Prostate gland (tissue), 2 donors: ENCODE measurements around the gene ZNF101. TPM values are rescaled to one million over a fixed set of nuclear protein-coding genes. Genes with fewer than 3 reads are reported as not detected.

Experiments used
- DNase-seq: peaks from one replicate; pipeline ENCODE4 v3.0.0-alpha.2; 2019; ENCODE audit warnings: low spot score
- H3K27ac ChIP-seq, 2 donors: fragments of 200-600 bp; sonication (generic); 2 replicates each; pipeline ENCODE4 v1.5.1; 2017 to 2019
- H3K27me3 ChIP-seq: fragments of 200-600 bp; sonication (generic); replicated peaks from 2 replicates; pipeline ENCODE4 v1.5.1; 2019; ENCODE audit not compliant: insufficient read depth
- H3K36me3 ChIP-seq, 2 donors: fragments of 200-600 bp; sonication (generic); 1 replicate in 1 of 2; 2 replicates in 1 of 2; pipeline versions ENCODE4 v1.5.1 to v1.8.1; 2017 to 2019
- H3K4me1 ChIP-seq: fragments of 200-600 bp; sonication (generic); replicated peaks from 2 replicates; pipeline ENCODE4 v1.5.1; 2019
- H3K4me3 ChIP-seq, 2 donors: fragments of 200-600 bp; sonication (generic); 2 replicates each; pipeline ENCODE4 v1.5.1; 2017 to 2019
- H3K9me3 ChIP-seq: fragments of 200-600 bp; sonication (generic); 2 replicates; pipeline ENCODE4 v1.5.1; 2017
- CTCF ChIP-seq, 4 experiments: fragments of 200-600 bp in 2 of 4; fragments of 450-650 bp in 2 of 4; sonication (generic) in 2 of 4; IDR thresholded peaks; 1 replicate in 3 of 4; 2 replicates in 1 of 4; pipeline ENCODE4 v1.5.1; 2016 to 2019; ENCODE audit warnings: antibody characterized with exemption in 4 of 4, mild to moderate bottlenecking in 2 of 4, moderate library complexity in 2 of 4
- POLR2A ChIP-seq: fragments of 450-650 bp; IDR thresholded peaks from one replicate; pipeline ENCODE4 v1.6.1; 2016; ENCODE audit warnings: antibody characterized with exemption, mild to moderate bottlenecking
- POLR2AphosphoS5 ChIP-seq: sonication (generic); formaldehyde crosslinking; IDR thresholded peaks from one replicate; pipeline ENCODE4 v1.6.1; 2017; ENCODE audit warnings: antibody characterized with exemption
- whole genome bisulfite sequencing: methylation state at CpG from one replicate; pipeline ENCODE4 v1.1.5; 2018; 5-methylcytosine and 5-hydroxymethylcytosine counted together
- intact Hi-C: fragments of 100-400 bp; cut with DNase I; formaldehyde crosslinking; loops from one replicate; pipeline ENCODE4 v1.14.2; 2022
- total RNA-seq, 2 donors: library from RNA; depleted of rRNA; stranded (reverse); fragments of >200 nt; gene quantifications; one replicate each; pipeline ENCODE4 v1.1.0, GENCODE V29; 2016

The ZNF101 gene
- total RNA-seq, 2 donors from 2014 or later = 4.1 to 7.1 TPM

GRCh38 chr19:19659646-19660245 lies 8.9 kb upstream of the ZNF101 start:
- H3K36me3 ChIP-seq = peaks cover 23 to 31% of the 10 kb centered on the region in 2 donors
- H3K27ac ChIP-seq = no peak overlapping the region
- H3K4me1 ChIP-seq = peaks cover 12% of the 10 kb centered on the region
- no peak overlapping the region for H3K4me3 ChIP-seq
- 88% methylated on average over 17 of the region's 17 CpGs for WGBS
- TF ChIP-seq POLR2A = no peak
- TF ChIP-seq CTCF (IDR thresholded peaks at IDR 0.05) = no peak
- no peak for TF ChIP-seq POLR2AphosphoS5
- no peak for DNase-seq
- no peaks in the 10 kb centered on the region for H3K27me3 ChIP-seq
- intact Hi-C loops = no loop called here
- no peaks in the 10 kb centered on the region for H3K9me3 ChIP-seq

- no peak overlapping the region for H3K4me3 ChIP-seq
- H3K9me3 ChIP-seq = no peaks in the 10 kb centered on the region
- H3K4me1 ChIP-seq = peaks cover 12% of the 10 kb centered on the region
- intact Hi-C loops = no loop called here
- H3K27ac ChIP-seq = no peak overlapping the region
- 82% methylated on average over 10 of the region's 10 CpGs for WGBS
- H3K27me3 ChIP-seq = no peaks in the 10 kb centered on the region
- TF ChIP-seq POLR2AphosphoS5 = no peak
- TF ChIP-seq POLR2A = no peak
- no peak for TF ChIP-seq CTCF (IDR thresholded peaks at IDR 0.05)
- DNase-seq = no peak
- H3K36me3 ChIP-seq = peaks cover 12 to 19% of the 10 kb centered on the region in 2 donors
Measured at GRCh38 chr19:19661141-19661674, 7.4 kb upstream of the ZNF101 start.

- TF ChIP-seq POLR2AphosphoS5 = no peak
- TF ChIP-seq POLR2A = no peak
- no peak for TF ChIP-seq CTCF (IDR thresholded peaks at IDR 0.05)
- Histone ChIP-seq H3K9me3 (no peaks in the 10 kb centered on the region), H3K4me3 (no peak overlapping the region), H3K27me3 (no peaks in the 10 kb centered on the region), H3K27ac (no peak overlapping the region), H3K36me3 (peaks cover 7 to 16% of the 10 kb centered on the region in 2 donors), H3K4me1 (peaks cover 12% of the 10 kb centered on the region)
- WGBS = 68% methylated on average over 18 of the region's 18 CpGs
- intact Hi-C loops = no loop called here
- DNase-seq = no peak
Measured at GRCh38 chr19:19661675-19662251, 6.9 kb upstream of the ZNF101 start.

GRCh38 chr19:19662344-19662743 lies 6.3 kb upstream of the ZNF101 start:
- 81% methylated on average over 8 of the region's 8 CpGs for WGBS
- Histone ChIP-seq H3K36me3 (peaks cover 7 to 10% of the 10 kb centered on the region in 2 donors), H3K9me3 (no peaks in the 10 kb centered on the region), H3K27ac (no peak overlapping the region), H3K4me1 (peaks cover 12% of the 10 kb centered on the region), H3K4me3 (peak overlapping the region; percentile 85 to 98), H3K27me3 (no peaks in the 10 kb centered on the region)
- DNase-seq = no peak
- intact Hi-C loops = no loop called here
- TF ChIP-seq CTCF (IDR thresholded peaks at IDR 0.05) (no peak), POLR2A (no peak), POLR2AphosphoS5 (no peak)

- intact Hi-C loops = no loop called here
- Histone ChIP-seq H3K27ac (peak overlapping the region; percentile 92 to 93), H3K4me1 (peaks cover 12% of the 10 kb centered on the region), H3K36me3 (peaks cover 6 to 7% of the 10 kb centered on the region in 2 donors), H3K9me3 (no peaks in the 10 kb centered on the region), H3K4me3 (peak overlapping the region; percentile 85 to 98), H3K27me3 (no peaks in the 10 kb centered on the region)
- WGBS = 12% methylated on average over 7 of the region's 17 CpGs
- DNase-seq = no peak
- no peak for TF ChIP-seq POLR2AphosphoS5
- TF ChIP-seq POLR2A = no peak
- TF ChIP-seq CTCF (IDR thresholded peaks at IDR 0.05) = no peak
Measured at GRCh38 chr19:19662871-19663255, 5.8 kb upstream of the ZNF101 start.
